Esophagus muscularis mucosa (tissue), 4 donors: Measurements from ENCODE around the gene DCAF10. TPM values are rescaled to one million over a fixed set of nuclear protein-coding genes. Genes with fewer than 3 reads are reported as not detected.

Experiments
- DNase-seq: peaks from one replicate; pipeline ENCODE4 v3.0.0-alpha.2; 2017; ENCODE audit errors: extremely low spot score
- H3K27ac ChIP-seq, 4 donors: fragments of 200-600 bp; sonication (generic); replicated peaks in 1 of 4; 1 replicate in 3 of 4; 2 replicates in 1 of 4; pipeline ENCODE4 v1.5.1; 2016 to 2019; ENCODE audit warnings: mild to moderate bottlenecking in 1 of 4
- H3K27me3 ChIP-seq, 4 donors: fragments of 200-600 bp; sonication (generic); one replicate each; pipeline versions ENCODE4 v1.5.1 to v1.6.0; 2016 to 2019
- H3K36me3 ChIP-seq, 4 donors: fragments of 200-600 bp; sonication (generic); one replicate each; pipeline ENCODE4 v1.5.1; 2016 to 2019
- H3K4me1 ChIP-seq, 4 donors: fragments of 200-600 bp; sonication (generic); one replicate each; pipeline ENCODE4 v1.5.1; 2016 to 2019
- H3K4me3 ChIP-seq, 4 donors: fragments of 200-600 bp; sonication (generic); 1 replicate in 2 of 4; 2 replicates in 2 of 4; pipeline ENCODE4 v1.5.1; 2016 to 2019; ENCODE audit warnings: mild to moderate bottlenecking in 4 of 4, moderate library complexity in 1 of 4
- H3K9me3 ChIP-seq, 4 donors: fragments of 200-600 bp; sonication (generic); 1 replicate in 3 of 4; 2 replicates in 1 of 4; pipeline ENCODE4 v1.5.1; 2016 to 2019
- CTCF ChIP-seq, 3 experiments: fragments of 200-600 bp in 2 of 3; fragments of 450-650 bp in 1 of 3; sonication (generic) in 2 of 3; IDR thresholded peaks; one replicate each; pipeline ENCODE4 v1.5.1; 2017 to 2019; ENCODE audit warnings: antibody characterized with exemption in 3 of 3, mild to moderate bottlenecking in 2 of 3, moderate library complexity in 1 of 3
- EP300 ChIP-seq: sonication (generic); formaldehyde crosslinking; IDR thresholded peaks from one replicate; pipeline ENCODE4 v1.6.1; 2017; ENCODE audit warnings: antibody characterized with exemption
- POLR2A ChIP-seq: fragments of 450-650 bp; IDR thresholded peaks from one replicate; pipeline ENCODE4 v1.6.1; 2017; ENCODE audit warnings: antibody characterized with exemption, moderate library complexity, mild to moderate bottlenecking, low read depth
- POLR2AphosphoS5 ChIP-seq, 2 donors: sonication (generic); formaldehyde crosslinking; IDR thresholded peaks; one replicate each; pipeline ENCODE4 v1.6.1; 2017; ENCODE audit warnings: antibody characterized with exemption in 2 of 2
- WGBS: methylation state at CpG from one replicate; pipeline ENCODE4 v1.1.5; 2018; 5-methylcytosine and 5-hydroxymethylcytosine counted together
- intact Hi-C: fragments of 100-400 bp; cut with DNase I; formaldehyde crosslinking; loops from one replicate; pipeline ENCODE4 v1.15.1; 2023
- total RNA-seq, 4 donors: library from RNA; depleted of rRNA; stranded (reverse); fragments of >200 nt; gene quantifications; one replicate each; pipeline versions ENCODE4 v1.1.0 to v1.2.1, GENCODE V29; 2016

DCAF10 gene
- total RNA-seq, 4 donors from 2014 or later = 19.4 to 40.6 (median 36.6) TPM

GRCh38 chr9:37778534-37778933, 22.1 kb upstream of the DCAF10 start:
- Histone ChIP-seq H3K27me3 (no peaks in the 10 kb centered on the region), H3K4me3 (no peak overlapping the region), H3K36me3 (peaks cover 35 to 100% (median 82%) of the 10 kb centered on the region in 4 donors), H3K9me3 (no peaks in the 10 kb centered on the region), H3K27ac (no peak overlapping the region), H3K4me1 (peaks cover 2 to 16% (median 9%) of the 10 kb centered on the region in 4 donors)
- WGBS = 70% methylated on average over 2 of the region's 2 CpGs
- no peak for DNase-seq
- TF ChIP-seq POLR2A (no peak), CTCF (IDR thresholded peaks at IDR 0.05) (no peak), EP300 (no peak), POLR2AphosphoS5 (IDR thresholded peaks at IDR 0.05) (no peak)
- intact Hi-C loops = no loop called here

- intact Hi-C loops = loop anchor here (2.0 to 10.0 kb wide), 2 partner anchors 17 to 299 kb away; partner anchors contain the start of genes DCAF10 and POLR1E
- Histone ChIP-seq H3K27ac (peak overlapping the region; percentile 84 to 89 (median 87)), H3K4me3 (peak overlapping the region; percentile 71 to 97 (median 91)), H3K4me1 (peaks cover 10 to 34% (median 26%) of the 10 kb centered on the region in 4 donors), H3K9me3 (no peaks in the 10 kb centered on the region), H3K36me3 (peaks cover 13 to 46% (median 39%) of the 10 kb centered on the region in 4 donors), H3K27me3 (peaks cover 0 to 9% (median 5%) of the 10 kb centered on the region in 4 donors)
- 1% methylated on average over 6 of the region's 6 CpGs for WGBS
- no peak for TF ChIP-seq POLR2AphosphoS5 (IDR thresholded peaks at IDR 0.05)
- TF ChIP-seq CTCF (IDR thresholded peaks at IDR 0.05) = no peak
- no peak for TF ChIP-seq POLR2A
- no peak for TF ChIP-seq EP300
- DNase-seq = no peak
Measured at GRCh38 chr9:37784291-37784615, 16.3 kb upstream of the DCAF10 start.

- H3K36me3 ChIP-seq = peaks cover 13 to 40% (median 33%) of the 10 kb centered on the region in 4 donors
- H3K27me3 ChIP-seq = peaks cover 0 to 9% (median 5%) of the 10 kb centered on the region in 4 donors
- DNase-seq = peak; percentile 97
- H3K9me3 ChIP-seq = no peaks in the 10 kb centered on the region
- H3K4me1 ChIP-seq = peaks cover 10 to 34% (median 26%) of the 10 kb centered on the region in 4 donors
- intact Hi-C loops = loop anchor here (2.0 to 10.0 kb wide), 2 partner anchors 16 to 300 kb away; partner anchors contain the start of genes DCAF10 and POLR1E
- peak within 1 kb of the TSS; percentile 71 to 97 (median 91) for H3K4me3 ChIP-seq
- WGBS = 0% methylated on average over 9 of the region's 73 CpGs
- TF ChIP-seq POLR2AphosphoS5 (IDR thresholded peaks at IDR 0.05) (peak; percentile 88 to 92), CTCF (IDR thresholded peaks at IDR 0.05) (peak in 1 of 3 experiments; percentile 2), EP300 (no peak), POLR2A (peak; percentile 39)
- peak within 1 kb of the TSS; percentile 84 to 89 (median 87) for H3K27ac ChIP-seq
Measured at GRCh38 chr9:37784616-37785483, 15.7 kb upstream of the DCAF10 start, which contains the start of gene EXOSC3. Gene EXOSC3, minus strand, starts transcription at chr9:37785064. Its CDS starts 20 bp downstream, at chr9:37785044.

- no peak for TF ChIP-seq CTCF (IDR thresholded peaks at IDR 0.05)
- TF ChIP-seq POLR2AphosphoS5 (IDR thresholded peaks at IDR 0.05) = no peak
- no peak for TF ChIP-seq POLR2A
- TF ChIP-seq EP300 = no peak
Measured at GRCh38 chr9:37787059-37787458, 13.5 kb upstream of the DCAF10 start.

More at GRCh38 chr9:37787059-37787458, 13.5 kb upstream of the DCAF10 start:
- DNase-seq = no peak
- Histone ChIP-seq H3K27ac (no peak overlapping the region), H3K36me3 (peaks cover 5 to 23% (median 13%) of the 10 kb centered on the region in 4 donors), H3K9me3 (no peaks in the 10 kb centered on the region), H3K4me3 (no peak overlapping the region), H3K4me1 (peaks cover 10 to 33% (median 26%) of the 10 kb centered on the region in 4 donors), H3K27me3 (peaks cover 0 to 9% (median 5%) of the 10 kb centered on the region in 4 donors)
- intact Hi-C loops = loop anchor here (10.0 kb wide), 1 partner anchor 302 kb away; the partner anchor contains the start of gene POLR1E
- 50% methylated on average over 19 of the region's 45 CpGs for WGBS
